ENCODE data around the gene MYOM1. TPM values are rescaled to one million over a fixed set of nuclear protein-coding genes. Genes with fewer than 3 reads are reported as not detected.

Gene MYOM1
- total RNA-seq, 1 donor from 2014 or later = 1.1 TPM

DNA sequence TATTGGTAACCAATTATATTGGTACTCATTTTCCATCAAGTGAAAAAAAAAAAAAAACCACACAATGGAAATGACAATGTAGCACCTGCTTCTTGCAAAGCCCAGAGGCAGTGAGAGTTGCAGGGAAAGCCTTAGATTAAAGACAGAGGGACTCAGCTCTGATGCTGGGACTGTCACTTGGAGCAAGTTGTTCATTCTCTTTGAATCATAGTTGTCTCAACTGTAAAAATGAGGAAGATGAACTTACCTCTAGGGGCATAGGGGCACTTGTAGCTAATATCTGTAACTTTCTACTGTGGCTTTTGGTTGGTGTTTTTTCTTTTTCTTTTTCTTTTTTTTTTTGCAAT lies 125.5 kb downstream of the MYOM1 start:
- DNase-seq (ENCODE audit: low spot score, unreplicated experiment) = no peak
- Mint-ChIP-seq H3K27ac (no peak overlapping the region), H3K27me3 (no peaks in the 10 kb centered on the region), H3K9me3 (ENCODE audit: low read depth) (no peaks in the 10 kb centered on the region), H3K36me3 (ENCODE audit: insufficient read depth) (no peaks in the 10 kb centered on the region), H3K4me3 (ENCODE audit: low read depth) (no peak overlapping the region), H3K4me1 (ENCODE audit: low read depth) (peaks cover 2% of the 10 kb centered on the region)
- TF ChIP-seq CTCF (IDR thresholded peaks at IDR 0.05; ENCODE audit: unreplicated experiment) = no peak

DNA sequence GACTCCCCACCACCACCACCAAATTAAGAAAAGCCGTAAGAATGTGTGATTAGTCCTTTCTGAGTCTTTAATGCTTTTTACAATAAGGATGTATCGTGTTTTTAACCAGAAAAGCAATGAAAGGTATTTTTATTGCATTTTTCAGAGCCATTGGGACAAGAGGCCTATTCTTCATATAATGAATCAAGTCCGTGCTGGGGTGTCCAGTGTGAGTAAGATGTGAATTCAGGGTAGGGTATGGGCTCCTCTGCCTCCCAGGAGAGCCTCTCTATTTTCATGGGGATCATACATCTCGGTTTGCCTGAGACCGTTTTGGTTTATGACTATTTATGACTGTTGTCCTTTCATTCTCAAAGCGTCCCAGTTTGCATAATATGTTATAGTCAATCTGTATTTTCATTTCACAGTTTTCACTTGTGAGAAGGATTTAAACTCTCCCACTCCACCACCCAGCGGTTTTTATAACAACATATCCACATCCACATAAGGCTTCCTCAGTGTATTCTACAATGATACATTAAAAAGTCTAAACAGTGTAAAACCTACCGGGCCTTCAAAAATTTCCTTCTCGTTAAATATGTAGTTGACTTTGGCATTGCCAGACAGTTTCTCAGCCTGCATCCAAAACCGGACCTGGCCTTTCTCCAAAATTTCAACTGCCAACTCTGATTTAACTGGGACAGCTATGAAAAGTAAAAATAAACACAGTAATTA lies 126.0 kb downstream of the MYOM1 start:
- Mint-ChIP-seq H3K27ac (no peak overlapping the region), H3K9me3 (ENCODE audit: low read depth) (no peaks in the 10 kb centered on the region), H3K36me3 (ENCODE audit: insufficient read depth) (no peaks in the 10 kb centered on the region), H3K4me1 (ENCODE audit: low read depth) (peaks cover 2% of the 10 kb centered on the region), H3K27me3 (no peaks in the 10 kb centered on the region), H3K4me3 (ENCODE audit: low read depth) (no peak overlapping the region)
- no peak for TF ChIP-seq CTCF (IDR thresholded peaks at IDR 0.05; ENCODE audit: unreplicated experiment)
- no peak for DNase-seq (ENCODE audit: low spot score, unreplicated experiment)

DNA sequence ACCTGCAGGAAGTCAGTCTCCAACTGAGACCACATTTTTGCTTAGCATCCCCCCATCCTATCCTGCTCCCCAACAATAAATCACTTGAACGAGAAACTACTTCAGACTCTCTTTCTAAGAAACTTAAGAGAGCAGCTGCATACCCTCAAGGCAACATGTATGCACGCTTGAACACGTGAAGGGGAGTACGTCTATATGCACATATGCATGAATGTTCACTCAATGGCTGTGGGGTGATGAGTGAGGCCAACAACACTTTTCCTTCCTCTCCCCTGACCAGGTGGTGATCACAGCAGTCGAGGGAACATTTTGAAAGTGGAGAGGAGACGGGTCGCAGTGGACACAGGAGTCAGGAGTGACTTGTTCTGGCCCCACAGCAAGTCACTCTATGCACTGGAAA lies 127.0 kb downstream of the MYOM1 start:
- DNase-seq (ENCODE audit: low spot score, unreplicated experiment) = no peak
- Mint-ChIP-seq H3K9me3 (ENCODE audit: low read depth) (no peaks in the 10 kb centered on the region), H3K36me3 (ENCODE audit: insufficient read depth) (no peaks in the 10 kb centered on the region), H3K27me3 (no peaks in the 10 kb centered on the region), H3K4me1 (ENCODE audit: low read depth) (no peaks in the 10 kb centered on the region), H3K27ac (no peak overlapping the region), H3K4me3 (ENCODE audit: low read depth) (no peak overlapping the region)
- no peak for TF ChIP-seq CTCF (IDR thresholded peaks at IDR 0.05; ENCODE audit: unreplicated experiment)

GRCh38 chr18:3089579-3089978 lies 130.2 kb downstream of the MYOM1 start:
- DNase-seq (ENCODE audit: low spot score, unreplicated experiment) = no peak
- no peak for TF ChIP-seq CTCF (IDR thresholded peaks at IDR 0.05; ENCODE audit: unreplicated experiment)
- H3K4me3 Mint-ChIP-seq (ENCODE audit: low read depth) = no peak overlapping the region
- no peaks in the 10 kb centered on the region for H3K27me3 Mint-ChIP-seq
- H3K9me3 Mint-ChIP-seq (ENCODE audit: low read depth) = no peaks in the 10 kb centered on the region
- H3K27ac Mint-ChIP-seq = no peak overlapping the region
- H3K36me3 Mint-ChIP-seq (ENCODE audit: insufficient read depth) = no peaks in the 10 kb centered on the region
- H3K4me1 Mint-ChIP-seq (ENCODE audit: low read depth) = no peaks in the 10 kb centered on the region

GRCh38 chr18:3088449-3088848 lies 131.3 kb downstream of the MYOM1 start:
- H3K27ac Mint-ChIP-seq = no peak overlapping the region
- H3K9me3 Mint-ChIP-seq (ENCODE audit: low read depth) = no peaks in the 10 kb centered on the region
- no peak for DNase-seq (ENCODE audit: low spot score, unreplicated experiment)
- no peaks in the 10 kb centered on the region for H3K36me3 Mint-ChIP-seq (ENCODE audit: insufficient read depth)
- TF ChIP-seq CTCF (IDR thresholded peaks at IDR 0.05; ENCODE audit: unreplicated experiment) = no peak
- no peak overlapping the region for H3K4me3 Mint-ChIP-seq (ENCODE audit: low read depth)
- no peaks in the 10 kb centered on the region for H3K27me3 Mint-ChIP-seq
- peaks cover 1% of the 10 kb centered on the region for H3K4me1 Mint-ChIP-seq (ENCODE audit: low read depth)

Data from progenitor cell of endocrine pancreas (in vitro differentiated cells).